Left colon (tissue), 2 donors: ENCODE data around the gene FRMPD2. TPM values are rescaled to one million over a fixed set of nuclear protein-coding genes. Genes with fewer than 3 reads are reported as not detected.

Source experiments
- ATAC-seq: fragments of 200-7000 bp; cut with Tn5 transposase; one replicate; pipeline ENCODE4 v1.9.1; 2020; ENCODE audit warnings: mild to moderate bottlenecking, moderate library complexity
- DNase-seq, 2 donors: peaks; one replicate each; pipeline ENCODE4 v3.0.0-alpha.2; 2020
- intact Hi-C, 2 donors: fragments of 100-400 bp; cut with DNase I in 1 of 2; cut with micrococcal nuclease in 1 of 2; formaldehyde crosslinking; loops; one replicate each; pipeline versions ENCODE4 v1.11.2 to v1.14.0; 2022; cut with DNase I, micrococcal nuclease
- long read RNA-seq: library from polyadenylated mRNA; unstranded; transcript quantifications from one replicate; pipeline ENCODE4 v2.0.0, GENCODE V29; 2021
- total RNA-seq, 2 donors: library from RNA; stranded (reverse); fragmentation: NEBNext Ultra II Directional; extraction: Animal tissue kit (Norgen Biotek cat#: 25700); gene quantifications; one replicate each; pipeline ENCODE4 v1.2.1, GENCODE V29; 2021
- donor health status: DM: no; HTN: no; CAD: no.
- donor health status: DM: yes; HTN: yes; CAD: no.

FRMPD2 gene
- total RNA-seq, result under 1 TPM; 0.18 to 0.36 TPM
- long read RNA-seq, result 0 reads

GRCh38 chr10:48274636-48275035 is at the start of gene FRMPD2:
Gene FRMPD2 (minus strand): TSS chr10:48274696. CDS start chr10:48274567, 129 bp downstream.
- ATAC-seq, result no peak
- intact Hi-C loops, result no loop called here

GRCh38 chr10:48322017-48322416 is 47.5 kb upstream of the FRMPD2 start:
- DNase-seq, result no peak
- intact Hi-C loops, result no loop called here
- no peak for ATAC-seq

More at GRCh38 chr10:48274636-48275035, at the start of gene FRMPD2:
- DNase-seq, result no peak

GRCh38 chr10:48317321-48317990 is 43.0 kb upstream of the FRMPD2 start:
- DNase-seq (no peak), ATAC-seq (no peak)
- intact Hi-C loops, result no loop called here

DNA sequence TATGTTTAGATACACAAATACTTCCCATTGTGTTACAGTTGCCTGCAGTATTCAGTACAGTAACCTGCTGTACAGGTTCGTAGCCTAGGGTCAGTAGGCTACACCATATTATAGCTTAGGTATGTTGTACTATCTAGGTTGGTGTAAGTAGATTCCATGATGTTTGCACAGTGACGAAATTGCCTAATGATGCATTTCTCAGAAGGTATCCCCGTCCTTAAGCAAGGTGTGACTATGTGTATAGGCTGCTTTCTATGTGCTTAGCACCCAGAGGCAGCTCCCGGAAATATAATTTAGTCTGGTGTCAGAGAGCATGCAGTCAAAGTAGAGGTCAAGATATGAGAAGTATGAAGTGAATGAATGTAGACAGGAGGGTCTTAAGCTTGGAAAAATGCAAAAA is 41.7 kb upstream of the FRMPD2 start:
- intact Hi-C loops, result no loop called here
- ATAC-seq (peak; percentile 79), DNase-seq (no peak)

- DNase-seq (no peak), ATAC-seq (no peak)
- intact Hi-C loops, result no loop called here
Observed at GRCh38 chr10:48314107-48314506, 39.6 kb upstream of the FRMPD2 start.

GRCh38 chr10:48309711-48310226 is 35.3 kb upstream of the FRMPD2 start:
- no peak for DNase-seq
- intact Hi-C loops, result no loop called here
- ATAC-seq, result peak; percentile 29

DNA sequence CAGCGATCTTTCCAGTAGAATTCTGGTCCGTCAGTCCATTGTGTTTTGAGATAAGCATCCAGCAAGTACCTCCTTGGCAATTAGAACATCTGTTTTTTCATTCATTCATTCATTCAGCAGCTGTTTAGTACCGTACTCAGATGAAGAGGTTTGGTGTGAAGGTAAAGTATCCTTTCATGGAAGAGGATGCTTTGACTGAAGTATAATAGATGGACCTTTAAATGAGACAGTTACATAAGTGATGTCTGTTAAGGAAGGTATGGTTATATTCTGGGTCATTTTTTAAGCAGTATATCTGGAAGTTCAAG is 33.2 kb upstream of the FRMPD2 start:
- intact Hi-C loops, result no loop called here
- no peak for ATAC-seq
- no peak for DNase-seq

DNA sequence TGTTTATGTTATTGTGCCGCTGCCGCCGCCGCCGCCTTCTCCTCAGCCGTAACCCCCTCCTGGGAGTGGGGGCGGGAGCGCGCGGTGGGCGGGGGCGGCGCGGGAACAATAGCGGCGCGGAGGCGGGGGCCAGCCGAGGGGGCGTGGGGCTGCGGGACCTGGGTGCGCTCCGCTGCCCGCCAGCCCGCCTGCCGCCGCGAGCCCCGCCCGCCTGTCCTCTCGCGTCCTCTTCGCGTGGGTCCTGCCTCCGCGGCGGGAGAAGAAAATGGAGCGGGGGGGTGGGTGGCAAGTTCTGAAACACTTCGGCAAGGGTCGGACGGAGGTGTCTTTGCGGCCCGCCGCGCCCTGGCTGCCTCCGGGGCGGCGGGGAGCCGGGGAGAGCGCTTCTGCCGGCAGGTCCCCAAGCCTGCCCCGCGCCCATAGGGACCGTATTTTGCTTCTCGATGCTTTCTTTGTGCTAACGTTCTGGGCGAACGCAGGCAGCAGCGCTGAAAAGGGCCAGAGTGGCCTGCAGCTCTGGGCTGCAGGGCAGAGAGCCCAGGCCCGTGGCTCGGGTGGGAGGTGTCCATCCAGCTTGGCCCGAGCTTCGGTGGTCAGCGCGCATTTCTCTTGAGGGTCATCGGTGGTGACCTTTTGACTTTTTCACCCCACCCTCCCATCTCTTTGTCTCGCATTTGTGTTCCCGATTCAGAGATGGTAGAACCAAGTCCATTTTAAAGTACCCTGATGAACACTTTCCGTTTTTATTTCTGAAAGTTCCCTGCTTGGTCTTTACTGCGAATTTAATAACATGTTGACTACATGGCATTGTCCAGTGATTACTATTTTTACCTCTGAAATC is 32.6 kb upstream of the FRMPD2 start:
- ATAC-seq (peak; percentile 60), DNase-seq (peak; percentile 55 to 75)
- intact Hi-C loops, result no loop called here

GRCh38 chr10:48306265-48306869 is 31.9 kb upstream of the FRMPD2 start, which contains the start of gene MAPK8:
Gene MAPK8 (plus strand): TSS chr10:48306677. CDS start chr10:48401661, 94,984 bp downstream.
- intact Hi-C loops, result no loop called here
- DNase-seq (peak; percentile 95 to 96), ATAC-seq (peak; percentile 91)

GRCh38 chr10:48305905-48306264 is 31.4 kb upstream of the FRMPD2 start:
- DNase-seq, result no peak
- intact Hi-C loops, result no loop called here
- ATAC-seq, result no peak

- no peak for ATAC-seq
- intact Hi-C loops, result no loop called here
- no peak for DNase-seq
Observed at GRCh38 chr10:48302515-48303476, 28.3 kb upstream of the FRMPD2 start.

DNA sequence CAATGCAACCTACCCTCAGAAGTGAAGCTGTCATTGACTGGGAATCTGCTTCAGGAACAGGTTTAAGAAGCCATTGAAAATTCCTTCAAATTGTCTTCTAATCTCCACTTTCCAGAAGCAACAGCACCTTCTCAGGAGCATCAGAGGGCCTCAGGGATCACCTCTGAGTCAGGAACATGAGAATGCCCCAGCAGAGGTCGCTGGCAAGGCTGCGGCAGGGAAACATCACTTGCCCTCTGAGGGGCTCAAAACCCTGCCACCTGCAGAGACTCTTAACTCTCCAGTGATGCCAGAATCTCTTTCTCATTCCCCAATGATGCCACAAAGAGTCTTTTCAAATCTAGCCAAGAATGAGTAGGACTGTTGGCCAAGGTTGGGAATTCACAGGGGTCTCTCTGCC is 26.1 kb upstream of the FRMPD2 start:
- intact Hi-C loops, result no loop called here
- DNase-seq (no peak), ATAC-seq (no peak)

DNA sequence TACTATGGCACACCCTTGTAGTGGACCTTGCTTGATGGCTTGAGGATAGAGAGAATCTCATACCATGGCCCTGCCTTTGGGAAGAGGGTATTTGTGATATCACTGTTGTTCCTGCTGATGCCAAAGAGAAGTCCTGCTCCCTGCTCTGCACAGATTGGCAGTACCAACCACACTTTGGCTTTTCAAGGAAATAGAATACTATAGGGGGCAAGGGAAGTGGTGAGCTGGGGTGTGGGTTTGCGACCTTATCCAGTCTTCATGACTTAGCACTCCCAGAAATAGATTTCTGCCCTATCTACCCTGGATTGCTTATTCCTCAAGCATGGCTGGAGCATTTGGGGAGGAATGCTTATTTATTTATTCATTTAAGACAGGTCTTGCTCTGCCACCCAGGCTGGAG is 25.2 kb upstream of the FRMPD2 start:
- DNase-seq (no peak), ATAC-seq (no peak)
- intact Hi-C loops, result no loop called here

GRCh38 chr10:48299066-48299465 is 24.6 kb upstream of the FRMPD2 start:
- intact Hi-C loops, result no loop called here
- no peak for ATAC-seq

GRCh38 chr10:48296576-48297098 is 22.1 kb upstream of the FRMPD2 start:
- intact Hi-C loops, result no loop called here
- DNase-seq (no peak), ATAC-seq (no peak)

More at GRCh38 chr10:48299066-48299465, 24.6 kb upstream of the FRMPD2 start:
- DNase-seq, result no peak

DNA sequence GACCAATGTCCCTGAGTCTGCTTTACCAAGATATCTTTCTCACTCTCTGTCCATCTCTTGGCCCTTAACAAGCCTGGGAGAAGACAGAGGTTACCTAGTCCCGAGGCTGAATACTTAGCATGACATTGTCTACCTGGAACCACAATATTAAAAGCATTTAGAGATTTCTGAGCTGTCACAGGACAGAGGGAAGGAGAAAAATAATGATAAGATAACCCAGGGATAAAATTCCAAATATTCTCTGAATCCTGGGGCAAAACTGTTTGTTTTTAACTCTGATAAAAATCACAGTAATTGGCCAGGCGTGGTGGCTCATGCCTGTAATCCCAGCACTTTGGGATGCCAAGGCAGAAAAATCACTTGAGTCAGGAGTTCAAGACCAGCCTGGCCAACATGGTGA is 19.9 kb upstream of the FRMPD2 start:
- no peak for DNase-seq
- intact Hi-C loops, result no loop called here
- ATAC-seq, result no peak

DNA sequence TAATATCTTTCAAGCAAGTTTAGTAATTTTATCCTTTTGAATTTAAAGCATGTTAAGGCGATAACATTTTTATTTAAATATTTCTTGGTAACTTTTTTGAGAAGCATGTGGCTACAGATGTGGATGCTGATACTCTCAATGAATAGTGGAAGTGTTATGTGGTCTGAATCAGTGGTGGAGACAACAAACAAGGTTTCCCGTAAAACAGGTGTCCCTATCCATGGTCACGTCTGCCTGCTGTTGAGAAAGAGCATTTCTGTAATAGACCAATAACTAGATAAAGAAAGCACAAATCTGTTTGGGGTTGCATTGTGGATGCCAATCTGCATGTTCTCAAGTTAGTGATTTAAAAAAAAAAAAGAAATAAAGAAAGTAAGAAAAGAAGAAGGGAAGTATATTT is 18.1 kb upstream of the FRMPD2 start:
- intact Hi-C loops, result no loop called here
- ATAC-seq (no peak), DNase-seq (no peak)

- ATAC-seq (peak; percentile 80), DNase-seq (no peak)
- intact Hi-C loops, result no loop called here
Observed at GRCh38 chr10:48291190-48291589, 16.7 kb upstream of the FRMPD2 start.
